Adrenal gland (tissue), 12 donors: ENCODE results near the gene MDM1. TPM values are rescaled to one million over a fixed set of nuclear protein-coding genes. Genes with fewer than 3 reads are reported as not detected.
A peak's percentile ranks its signal among the peaks of the same experiment; 100 is the strongest.

ENCODE experiments used
- DNase-seq, 7 donors: peaks; one replicate each; pipeline ENCODE4 v3.0.0-alpha.2; 2019 to 2020
- H3K27ac ChIP-seq, 5 donors: fragments of 200-600 bp; sonication (generic) in 4 of 5; 1 replicate in 3 of 5; 2 replicates in 2 of 5; pipeline versions ENCODE4 v1.5.1 to v1.8.0; 2016 to 2020; ENCODE audit warnings: mild to moderate bottlenecking in 1 of 5
- H3K27me3 ChIP-seq: fragments of 200-600 bp; 2 replicates; pipeline ENCODE4 v1.8.0; 2021
- H3K36me3 ChIP-seq, 2 donors: fragments of 200-600 bp; replicated peaks in 1 of 2; 1 replicate in 1 of 2; 2 replicates in 1 of 2; pipeline versions ENCODE4 v1.5.1 to v1.8.0; 2018 to 2022
- H3K4me1 ChIP-seq, 2 donors: fragments of 200-600 bp; replicated peaks in 1 of 2; 1 replicate in 1 of 2; 2 replicates in 1 of 2; pipeline versions ENCODE4 v1.5.1 to v1.8.0; 2018 to 2021
- H3K4me3 ChIP-seq, 4 donors: fragments of 200-600 bp; sonication (generic) in 3 of 4; one replicate each; pipeline ENCODE4 v1.5.1; 2016 to 2018
- H3K9me3 ChIP-seq, 3 donors: fragments of 200-600 bp; sonication (generic) in 1 of 3; replicated peaks in 1 of 3; 1 replicate in 2 of 3; 2 replicates in 1 of 3; pipeline versions ENCODE4 v1.5.1 to v1.8.0; 2016 to 2021
- POLR2A ChIP-seq, 2 donors: fragments of 450-650 bp; IDR thresholded peaks; one replicate each; pipeline ENCODE4 v1.6.1; 2017; ENCODE audit warnings: antibody characterized with exemption in 2 of 2, mild to moderate bottlenecking in 2 of 2, moderate library complexity in 1 of 2
- WGBS, 4 donors: extraction: QIAGEN DNeasy Blood & Tissue Kit in 2 of 4; methylation state at CpG; one replicate each; pipeline versions ENCODE4 v1.1.5 to v1.1.7; 2013 to 2017; 5-methylcytosine and 5-hydroxymethylcytosine counted together
- intact Hi-C, 2 donors: fragments of 100-400 bp; cut with DNase I; formaldehyde crosslinking; loops; one replicate each; pipeline versions ENCODE4 v1.14.1 to v1.15.0; 2022 to 2023
- polyA plus RNA-seq, 3 donors: library from polyadenylated mRNA; stranded (reverse); fragments of 200-250 nt in 2 of 3; fragments of 350-450 nt in 1 of 3; fragmentation: Illumina TruSeq in 1 of 3; extraction: RNeasy Lipid Tissue Mini Kit (QIAGEN cat#74804) in 1 of 3; gene quantifications; one replicate each; pipeline ENCODE4 v1.2.3, GENCODE V29; 2013 to 2014
- total RNA-seq, 9 donors: library from RNA; depleted of rRNA in 4 of 9; stranded (reverse); fragments of >200 nt in 4 of 9; fragments of 120-200 nt in 1 of 9; fragmentation: NEBNext Ultra II Directional in 1 of 9; extraction: Animal tissue kit (Norgen Biotek cat#: 25700) in 1 of 9; gene quantifications; one replicate each; pipeline versions ENCODE4 v1.1.0 to v1.2.4, GENCODE V29; 2013 to 2023
- TF ChIP-seq, protein P1 (sequence below), 6 experiments: fragments of 450-650 bp in 4 of 6; fragments of 200-600 bp in 2 of 6; sonication (generic) in 1 of 6; IDR thresholded peaks; 1 replicate in 5 of 6; 2 replicates in 1 of 6; pipeline versions ENCODE4 v1.5.1 to v1.8.0; 2016 to 2021; ENCODE audit warnings: antibody characterized with exemption in 6 of 6, mild to moderate bottlenecking in 2 of 6, moderate library complexity in 1 of 6
- donor health status: healthy with polysubstance abuse.
- donor health status: Bipolar disorder and iron deficiency.
- donor health status: DM: yes; HTN: yes; CAD: no.
- donor health status: DM: no; HTN: no; CAD: no.
- donor health status: DM: no; HTN: no; CAD: no.
- donor health status: DM: yes; HTN: yes; CAD: no.

MDM1 gene
- total and polyA plus RNA-seq, 12 donors: 6.5 to 19.4 (median 10.5) TPM

DNA sequence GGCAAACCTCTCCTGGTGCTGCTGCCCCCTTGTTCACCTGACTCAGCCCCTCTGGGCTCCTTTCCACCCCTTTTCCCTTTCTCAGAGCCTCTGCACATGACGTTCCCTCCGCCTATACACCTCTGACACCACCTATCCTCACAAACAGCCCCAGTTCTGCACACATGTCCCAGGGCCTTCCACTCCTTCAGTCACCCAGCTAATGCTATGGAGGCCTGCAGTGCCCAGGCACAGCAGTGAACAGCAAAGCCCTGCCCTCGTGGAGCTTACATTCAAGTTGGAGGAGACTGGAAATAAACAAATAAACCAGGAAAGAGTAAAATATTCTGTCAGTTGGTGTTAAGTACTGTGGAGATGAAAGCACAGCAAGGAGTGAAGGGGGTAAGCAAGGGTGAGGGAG is 38.5 kb upstream of the MDM1 start:
- no peak overlapping the region for H3K4me3 ChIP-seq
- 80 to 94% (median 87%) methylated on average over 3 of the region's 3 CpGs for WGBS, 4 donors
- no peaks in the 10 kb centered on the region for H3K27me3 ChIP-seq
- H3K36me3 ChIP-seq: no peaks in the 10 kb centered on the region
- TF ChIP-seq POLR2A (IDR thresholded peaks at IDR 0.05): no peak
- TF ChIP-seq, protein P1, sequence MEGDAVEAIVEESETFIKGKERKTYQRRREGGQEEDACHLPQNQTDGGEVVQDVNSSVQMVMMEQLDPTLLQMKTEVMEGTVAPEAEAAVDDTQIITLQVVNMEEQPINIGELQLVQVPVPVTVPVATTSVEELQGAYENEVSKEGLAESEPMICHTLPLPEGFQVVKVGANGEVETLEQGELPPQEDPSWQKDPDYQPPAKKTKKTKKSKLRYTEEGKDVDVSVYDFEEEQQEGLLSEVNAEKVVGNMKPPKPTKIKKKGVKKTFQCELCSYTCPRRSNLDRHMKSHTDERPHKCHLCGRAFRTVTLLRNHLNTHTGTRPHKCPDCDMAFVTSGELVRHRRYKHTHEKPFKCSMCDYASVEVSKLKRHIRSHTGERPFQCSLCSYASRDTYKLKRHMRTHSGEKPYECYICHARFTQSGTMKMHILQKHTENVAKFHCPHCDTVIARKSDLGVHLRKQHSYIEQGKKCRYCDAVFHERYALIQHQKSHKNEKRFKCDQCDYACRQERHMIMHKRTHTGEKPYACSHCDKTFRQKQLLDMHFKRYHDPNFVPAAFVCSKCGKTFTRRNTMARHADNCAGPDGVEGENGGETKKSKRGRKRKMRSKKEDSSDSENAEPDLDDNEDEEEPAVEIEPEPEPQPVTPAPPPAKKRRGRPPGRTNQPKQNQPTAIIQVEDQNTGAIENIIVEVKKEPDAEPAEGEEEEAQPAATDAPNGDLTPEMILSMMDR (IDR thresholded peaks at IDR 0.05): no peak
- H3K9me3 ChIP-seq: no peaks in the 10 kb centered on the region
- peaks cover 1 to 2% of the 10 kb centered on the region in 2 donors for H3K4me1 ChIP-seq
- no peak for DNase-seq
- no peak overlapping the region for H3K27ac ChIP-seq
- intact Hi-C loops: no loop called here

DNA sequence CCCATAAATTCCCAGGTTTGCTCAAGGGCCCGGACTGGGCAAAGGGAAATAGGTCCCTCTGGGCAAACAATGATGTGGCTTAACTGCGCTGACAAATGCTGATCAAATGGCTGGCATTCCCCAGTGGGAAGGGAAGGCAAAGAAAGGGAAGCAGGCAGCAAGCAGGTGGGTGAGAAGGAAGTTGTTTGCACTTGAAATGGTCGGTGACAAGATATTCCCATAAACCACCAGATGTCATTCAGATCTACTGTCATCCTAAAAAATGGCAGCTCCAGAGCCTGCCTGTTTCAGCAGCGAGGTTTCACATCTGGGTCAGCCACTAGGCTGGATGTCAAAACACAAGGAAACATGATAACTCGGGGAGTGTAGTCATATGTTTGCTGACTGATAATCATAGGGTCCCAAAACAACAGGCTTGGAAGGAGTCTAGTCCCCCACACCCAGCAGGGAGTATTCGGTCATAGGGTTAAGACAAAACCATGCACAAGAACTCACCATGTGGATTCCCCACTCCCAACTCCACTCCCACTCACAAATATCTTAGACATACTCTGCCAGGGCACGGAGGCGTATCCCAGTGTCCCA is 37.9 kb upstream of the MDM1 start:
- 78 to 87% (median 83%) methylated on average over 8 of the region's 8 CpGs for WGBS, 4 donors
- Histone ChIP-seq H3K4me3 (no peak overlapping the region), H3K9me3 (no peaks in the 10 kb centered on the region), H3K4me1 (peaks cover 6 to 7% of the 10 kb centered on the region in 2 donors), H3K27me3 (no peaks in the 10 kb centered on the region), H3K36me3 (no peaks in the 10 kb centered on the region), H3K27ac (no peak overlapping the region)
- intact Hi-C loops: no loop called here
- DNase-seq: no peak
- TF ChIP-seq POLR2A (IDR thresholded peaks at IDR 0.05): no peak
- TF ChIP-seq, protein P1 (IDR thresholded peaks at IDR 0.05): no peak

DNA sequence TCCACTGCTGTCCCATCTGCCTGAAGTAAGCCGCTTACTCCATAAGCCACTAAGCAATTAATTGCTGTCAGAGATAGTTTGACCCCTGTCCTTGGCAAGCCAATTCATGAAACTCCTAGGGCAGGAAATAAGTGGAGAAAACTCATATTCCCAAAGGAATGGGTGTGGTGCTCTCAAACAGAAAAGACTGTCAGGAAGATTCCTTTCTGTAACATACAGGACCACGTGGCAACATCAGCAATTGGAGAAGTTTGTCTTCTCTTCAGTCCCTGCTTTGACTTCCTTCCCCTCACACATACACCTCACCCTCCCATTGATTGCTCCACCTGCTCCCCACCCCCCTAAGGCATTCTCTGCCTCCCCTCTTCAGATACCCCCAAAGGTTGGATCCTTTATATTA is 36.2 kb upstream of the MDM1 start:
- intact Hi-C loops: loop anchor here in 1 of 2 donors (10.0 kb wide), 1 partner anchor 316 kb away; the partner anchor contains the start of gene NUP107
- no peak for DNase-seq
- no peaks in the 10 kb centered on the region for H3K36me3 ChIP-seq
- WGBS, 4 donors: 68 to 82% (median 73%) methylated on average over 2 of the region's 2 CpGs
- H3K4me3 ChIP-seq: no peak overlapping the region
- H3K4me1 ChIP-seq: peaks cover 6 to 13% of the 10 kb centered on the region in 2 donors
- H3K9me3 ChIP-seq: no peaks in the 10 kb centered on the region
- H3K27ac ChIP-seq: no peak overlapping the region
- TF ChIP-seq, protein P1 (IDR thresholded peaks at IDR 0.05): no peak
- TF ChIP-seq POLR2A (IDR thresholded peaks at IDR 0.05): no peak
- no peaks in the 10 kb centered on the region for H3K27me3 ChIP-seq

DNA sequence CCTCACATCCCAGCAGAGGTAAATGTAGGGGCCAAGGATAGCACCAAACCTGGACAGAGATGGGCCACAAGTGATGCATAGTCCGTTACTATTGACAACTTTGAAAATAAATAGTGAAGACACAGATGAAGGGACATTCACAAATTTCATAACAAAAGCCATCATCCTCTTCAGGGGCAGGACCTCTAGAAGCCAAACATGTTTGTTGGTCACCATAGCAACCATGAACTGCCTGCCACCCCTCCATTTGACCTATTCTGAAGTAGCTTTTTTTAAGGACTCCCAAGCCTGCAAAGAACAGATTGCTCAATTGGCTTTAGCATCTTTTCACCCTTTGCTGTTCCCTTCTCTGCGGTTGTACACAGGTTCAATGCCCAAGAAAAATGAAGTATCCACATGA is 35.7 kb upstream of the MDM1 start:
- Histone ChIP-seq H3K27ac (peak overlapping the region in 1 of 5 donors; percentile 29), H3K4me3 (no peak overlapping the region), H3K27me3 (no peaks in the 10 kb centered on the region), H3K36me3 (no peaks in the 10 kb centered on the region), H3K9me3 (no peaks in the 10 kb centered on the region), H3K4me1 (peaks cover 6 to 13% of the 10 kb centered on the region in 2 donors)
- intact Hi-C loops: loop anchor here in 1 of 2 donors (10.0 kb wide), 1 partner anchor 317 kb away; the partner anchor contains the start of gene NUP107
- no peak for TF ChIP-seq POLR2A (IDR thresholded peaks at IDR 0.05)
- TF ChIP-seq, protein P1 (IDR thresholded peaks at IDR 0.05): no peak
- DNase-seq: no peak
- WGBS, 4 donors: 62 to 78% (median 72%) methylated on average over 2 of the region's 2 CpGs
